GM12878 (cell line): ENCODE results near the gene CCDC61. TPM values are rescaled to one million over a fixed set of nuclear protein-coding genes. Genes with fewer than 3 reads are reported as not detected.

Experiments
- ATAC-seq: fragments of 200-7000 bp; cut with Tn5 transposase; 3 replicates; pipeline ENCODE4 v1.9.1; 2020; ENCODE audit warnings: mild to moderate bottlenecking, moderate library complexity
- BruUV-seq: library from RNA; stranded (reverse); fragments of 400-500 nt; replicated peaks from 2 replicates; lab custom pipeline; 2021; lab: Mats Ljungman, UMichigan
- CTCF ChIA-PET: fragments of 300-600 bp; sonication (Branson Sonifier 250); formaldehyde crosslinking; extraction: SDS; loops from one replicate; lab custom pipeline; 2021; ENCODE audit warnings: inconsistent platforms; lab: Yijun Ruan, JAX
- POLR2A ChIA-PET: fragments of 350-600 bp; formaldehyde crosslinking; extraction: SDS; loops from one replicate; lab custom pipeline; 2021; ENCODE audit warnings: inconsistent platforms; lab: Charles Lee
- RAD21 ChIA-PET: fragments of 300-600 bp; sonication (Branson Sonifier 250); formaldehyde crosslinking; loops from one replicate; lab custom pipeline; 2023; ENCODE audit warnings: antibody characterized with exemption; ENCODE audit not compliant: unreplicated experiment; lab: Charles Lee
- SMC1A ChIA-PET: fragments of 300-600 bp; sonication (Branson Sonifier 250); formaldehyde crosslinking; loops from one replicate; lab custom pipeline; 2023; ENCODE audit not compliant: unreplicated experiment, uncharacterized antibody; lab: Charles Lee
- DNase-seq: peaks from one replicate; pipeline ENCODE4 v3.0.0-alpha.2; 2011; ENCODE audit warnings: low read depth, low spot score
- FAIRE-seq: peaks from 3 replicates; lab custom pipeline; 2011; peaks lifted over from hg19 to GRCh38; lab: Jason Lieb, UNC
- H2AFZ ChIP-seq: 2 replicates; pipeline ENCODE4 v1.6.0; 2011; ENCODE audit warnings: low read depth, low read length, control low read depth; ENCODE audit not compliant: control insufficient read depth
- H3K27ac ChIP-seq: 2 replicates; pipeline ENCODE4 v1.5.1; 2011; ENCODE audit warnings: control low read depth; ENCODE audit not compliant: control insufficient read depth, insufficient read depth
- H3K27me3 ChIP-seq, 2 experiments: replicated peaks in 1 of 2; 2 replicates each; pipeline versions ENCODE4 v1.6.0 to v1.6.1; 2011; ENCODE audit warnings: low read length in 1 of 2; ENCODE audit not compliant: control insufficient read depth in 2 of 2, insufficient read depth in 2 of 2
- H3K36me3 ChIP-seq, 2 experiments: 2 replicates each; pipeline ENCODE4 v1.5.1; 2011; ENCODE audit warnings: low read length in 1 of 2; ENCODE audit not compliant: control insufficient read depth in 2 of 2, insufficient read depth in 2 of 2
- H3K4me1 ChIP-seq: 2 replicates; pipeline ENCODE4 v1.6.1; 2011; ENCODE audit warnings: mild to moderate bottlenecking, low read length, moderate library complexity, mixed read lengths; ENCODE audit not compliant: control insufficient read depth, insufficient read depth
- H3K4me2 ChIP-seq: 2 replicates; pipeline ENCODE4 v1.6.0; 2011; ENCODE audit warnings: control low read depth; ENCODE audit not compliant: control insufficient read depth, insufficient read depth
- H3K4me3 ChIP-seq: fragments of 200-600 bp; sonication (generic); 2 replicates; pipeline ENCODE4 v1.5.1; 2016
- H3K79me2 ChIP-seq: 2 replicates; pipeline ENCODE4 v1.6.0; 2011; ENCODE audit warnings: low read length; ENCODE audit not compliant: control insufficient read depth, insufficient read depth
- H3K9ac ChIP-seq: 2 replicates; pipeline ENCODE4 v1.8.0; 2011; ENCODE audit warnings: low read length, control low read depth, mixed read lengths; ENCODE audit not compliant: control insufficient read depth, insufficient read depth
- H3K9me3 ChIP-seq: replicated peaks from 3 replicates; pipeline ENCODE4 v1.5.1; 2011; ENCODE audit warnings: mild to moderate bottlenecking, low read length; ENCODE audit not compliant: control insufficient read depth, insufficient read depth
- H4K20me1 ChIP-seq: 2 replicates; pipeline ENCODE4 v1.6.0; 2011; ENCODE audit not compliant: control insufficient read depth, insufficient read depth
- BMI1 ChIP-seq: fragments of 450-650 bp; IDR thresholded peaks from 2 replicates; pipeline ENCODE4 v1.6.1; 2016; ENCODE audit warnings: mild to moderate bottlenecking, moderate library complexity, borderline replicate concordance
- FOXM1 ChIP-seq: IDR thresholded peaks from 2 replicates; pipeline ENCODE4 v1.6.1; 2012; ENCODE audit warnings: low read depth, mild to moderate bottlenecking, inconsistent platforms, low read length, moderate library complexity
- IKZF1 ChIP-seq: fragments of 450-650 bp; conservative IDR thresholded peaks from 2 replicates; pipeline ENCODE4 v1.6.1; 2017; ENCODE audit warnings: antibody characterized with exemption, mild to moderate bottlenecking
- MEF2A ChIP-seq: IDR thresholded peaks from 2 replicates; pipeline ENCODE4 v1.6.1; 2011; ENCODE audit warnings: low read depth, mild to moderate bottlenecking, low read length, moderate library complexity; ENCODE audit not compliant: insufficient read depth
- NFIC ChIP-seq: IDR thresholded peaks from 2 replicates; pipeline ENCODE4 v1.6.1; 2012; ENCODE audit warnings: low read depth, mild to moderate bottlenecking, inconsistent platforms, low read length, moderate library complexity
- NR2C2 ChIP-seq: IDR thresholded peaks from 2 replicates; pipeline ENCODE4 v1.6.1; 2011; ENCODE audit warnings: borderline replicate concordance, low read depth; ENCODE audit not compliant: control insufficient read depth, insufficient read length
- RFX5 ChIP-seq: IDR thresholded peaks from 2 replicates; pipeline ENCODE4 v1.6.1; 2011; ENCODE audit warnings: low read depth, low read length, improper control_type of control experiment
- SMAD5 ChIP-seq: IDR thresholded peaks from 2 replicates; pipeline ENCODE4 v1.6.1; 2016; ENCODE audit warnings: antibody characterized with exemption, low read depth
- SMC3 ChIP-seq: IDR thresholded peaks from 2 replicates; pipeline ENCODE4 v1.6.1; 2011; ENCODE audit warnings: low read length, improper control_type of control experiment, borderline replicate concordance
- TCF12 ChIP-seq: IDR thresholded peaks from 2 replicates; pipeline ENCODE4 v1.6.1; 2011; ENCODE audit warnings: low read depth, mild to moderate bottlenecking, low read length
- WGBS: methylation state at CpG from one replicate; pipeline ENCODE4 v1.1.6; 2016; ENCODE audit warnings: low lambda C conversion rate; ENCODE audit not compliant: insufficient replicate concordance, insufficient coverage; ENCODE audit errors: missing lambda C conversion rate; 5-methylcytosine and 5-hydroxymethylcytosine counted together
- in situ Hi-C: fragments of 300-500 bp; cut with MboI; formaldehyde crosslinking; loops from 9 replicates; pipeline ENCODE4 v1.14.3; 2018; ENCODE audit warnings: mixed read lengths
- intact Hi-C: fragments of 100-400 bp; cut with micrococcal nuclease; formaldehyde crosslinking; loops from one replicate; pipeline ENCODE4 v1.14.2; 2022; ENCODE audit not compliant: unreplicated experiment
- polyA plus RNA-seq, 11 experiments: library from polyadenylated mRNA; depleted of rRNA in 4 of 11; unstranded in 6 of 11; stranded (reverse) in 5 of 11; fragments of >200 nt; fragmentation: Nextera tagmentation in 4 of 11; fragmentation: Illumina TruSeq in 1 of 11; extraction: Ambion mirVana in 4 of 11; extraction: Trizol in 1 of 11; gene quantifications; 1 replicate in 1 of 11; 2 replicates in 10 of 11; pipeline versions ENCODE4 v1.2.1 to v1.2.3, GENCODE V29; 2011 to 2016; ENCODE audit warnings: inconsistent platforms in 2 of 11, missing spikeins in 2 of 11, low read depth in 1 of 11
- total RNA-seq, 4 experiments: library from RNA; depleted of rRNA in 3 of 4; stranded (reverse); fragments of >200 nt in 3 of 4; fragmentation: Illumina TruSeq in 1 of 4; extraction: Trizol in 1 of 4; gene quantifications; 2 replicates each; pipeline versions ENCODE4 v1.2.1 to v1.2.3, GENCODE V29; 2013 to 2021
- TF ChIP-seq, protein P1 (sequence below): fragments of 450-650 bp; formaldehyde crosslinking; IDR thresholded peaks from 2 replicates; pipeline ENCODE4 v1.4.0; 2022; ENCODE audit warnings: mild to moderate bottlenecking, moderate library complexity
- TF ChIP-seq, protein P2 (sequence below): fragments of 450-650 bp; IDR thresholded peaks from 2 replicates; pipeline ENCODE4 v1.6.1; 2014; ENCODE audit warnings: mild to moderate bottlenecking
- TF ChIP-seq, protein P3 (sequence below): IDR thresholded peaks from 2 replicates; pipeline ENCODE4 v1.6.1; 2011; ENCODE audit warnings: borderline replicate concordance, low read depth, mild to moderate bottlenecking, moderate library complexity, mixed read lengths, low read length; ENCODE audit not compliant: insufficient read depth; ENCODE audit errors: extremely low read length
- TF ChIP-seq, protein P4 (sequence below): IDR thresholded peaks from 2 replicates; pipeline ENCODE4 v1.6.1; 2012; ENCODE audit warnings: low read depth, low read length, improper control_type of control experiment
- TF ChIP-seq, protein P5 (sequence below): fragments of 450-650 bp; IDR thresholded peaks from 2 replicates; pipeline ENCODE4 v1.6.1; 2017; ENCODE audit warnings: mild to moderate bottlenecking, low read depth, inconsistent platforms; ENCODE audit not compliant: poor library complexity, severe bottlenecking

CCDC61 gene
- total and polyA plus RNA-seq, 10 of the 15 experiments (the other 5 are each of a cell fraction or from before 2014, with no cell fraction given), result 0.27 to 27.1 (median 8.7) TPM

DNA sequence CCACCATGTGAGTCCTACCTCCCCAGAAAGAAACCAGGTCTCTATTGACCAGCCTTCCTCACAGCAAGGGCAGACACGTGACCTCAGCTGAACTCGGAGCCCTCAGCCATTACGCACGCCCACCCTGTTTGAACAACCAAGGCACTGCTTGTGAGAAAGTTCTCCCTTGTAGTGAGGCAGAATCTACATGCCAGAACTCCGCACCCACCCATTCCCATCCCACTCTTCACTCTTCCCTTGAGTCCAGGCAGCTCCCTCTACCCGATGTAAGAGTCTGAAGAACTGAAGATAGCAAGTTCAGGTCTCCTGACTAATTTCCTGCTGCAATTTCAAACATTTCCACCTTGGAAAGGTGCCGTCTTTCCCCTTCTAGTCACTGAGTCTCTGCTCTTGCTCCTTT, 28.0 kb upstream of the CCDC61 start (continued):
- TF ChIP-seq, protein P1, sequence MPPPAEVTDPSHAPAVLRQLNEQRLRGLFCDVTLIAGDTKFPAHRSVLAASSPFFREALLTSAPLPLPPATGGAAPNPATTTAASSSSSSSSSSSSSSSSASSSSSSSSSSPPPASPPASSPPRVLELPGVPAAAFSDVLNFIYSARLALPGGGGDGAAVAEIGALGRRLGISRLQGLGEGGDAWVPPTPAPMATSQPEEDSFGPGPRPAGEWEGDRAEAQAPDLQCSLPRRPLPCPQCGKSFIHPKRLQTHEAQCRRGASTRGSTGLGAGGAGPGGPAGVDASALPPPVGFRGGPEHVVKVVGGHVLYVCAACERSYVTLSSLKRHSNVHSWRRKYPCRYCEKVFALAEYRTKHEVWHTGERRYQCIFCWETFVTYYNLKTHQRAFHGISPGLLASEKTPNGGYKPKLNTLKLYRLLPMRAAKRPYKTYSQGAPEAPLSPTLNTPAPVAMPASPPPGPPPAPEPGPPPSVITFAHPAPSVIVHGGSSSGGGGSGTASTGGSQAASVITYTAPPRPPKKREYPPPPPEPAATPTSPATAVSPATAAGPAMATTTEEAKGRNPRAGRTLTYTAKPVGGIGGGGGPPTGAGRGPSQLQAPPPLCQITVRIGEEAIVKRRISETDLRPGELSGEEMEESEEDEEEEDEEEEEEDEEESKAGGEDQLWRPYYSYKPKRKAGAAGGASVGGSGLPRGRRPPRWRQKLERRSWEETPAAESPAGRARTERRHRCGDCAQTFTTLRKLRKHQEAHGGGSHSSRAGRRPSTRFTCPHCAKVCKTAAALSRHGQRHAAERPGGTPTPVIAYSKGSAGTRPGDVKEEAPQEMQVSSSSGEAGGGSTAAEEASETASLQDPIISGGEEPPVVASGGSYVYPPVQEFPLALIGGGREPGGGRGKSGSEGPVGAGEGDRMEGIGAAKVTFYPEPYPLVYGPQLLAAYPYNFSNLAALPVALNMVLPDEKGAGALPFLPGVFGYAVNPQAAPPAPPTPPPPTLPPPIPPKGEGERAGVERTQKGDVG (CRISPR knock-in tag), result no peak
- no peak for TF ChIP-seq FOXM1
- TF ChIP-seq, protein P2, sequence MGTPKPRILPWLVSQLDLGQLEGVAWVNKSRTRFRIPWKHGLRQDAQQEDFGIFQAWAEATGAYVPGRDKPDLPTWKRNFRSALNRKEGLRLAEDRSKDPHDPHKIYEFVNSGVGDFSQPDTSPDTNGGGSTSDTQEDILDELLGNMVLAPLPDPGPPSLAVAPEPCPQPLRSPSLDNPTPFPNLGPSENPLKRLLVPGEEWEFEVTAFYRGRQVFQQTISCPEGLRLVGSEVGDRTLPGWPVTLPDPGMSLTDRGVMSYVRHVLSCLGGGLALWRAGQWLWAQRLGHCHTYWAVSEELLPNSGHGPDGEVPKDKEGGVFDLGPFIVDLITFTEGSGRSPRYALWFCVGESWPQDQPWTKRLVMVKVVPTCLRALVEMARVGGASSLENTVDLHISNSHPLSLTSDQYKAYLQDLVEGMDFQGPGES, result no peak
- TF ChIP-seq, all 136 proteins: peak for 0

DNA sequence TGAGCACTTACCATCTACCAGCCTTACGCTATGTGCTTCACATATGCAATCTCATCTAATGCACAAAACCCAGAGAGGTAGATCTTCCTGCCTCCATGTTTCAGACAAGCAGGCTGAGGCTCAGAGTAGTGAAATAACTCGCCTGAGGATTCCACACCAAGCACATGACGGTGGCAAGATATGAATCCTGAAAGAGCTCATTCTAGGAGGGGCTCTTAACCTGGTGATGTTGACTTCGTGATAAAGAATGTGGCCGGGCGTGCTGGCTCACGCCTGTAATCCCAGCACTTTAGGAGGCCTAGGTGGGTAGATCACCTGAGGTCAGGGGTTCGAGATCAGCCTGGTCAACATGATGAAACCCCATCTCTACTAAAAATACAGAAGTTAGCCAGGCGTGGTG, 26.6 kb upstream of the CCDC61 start:
- Histone ChIP-seq H3K9me3 (no peaks in the 10 kb centered on the region), H3K4me2 (no peak overlapping the region), H3K4me1 (no peaks in the 10 kb centered on the region), H3K9ac (no peak overlapping the region), H3K79me2 (no peaks in the 10 kb centered on the region), H3K27me3 (peaks cover 0 to 11% of the 10 kb centered on the region in 2 experiments; a peak in 2 of 4 replicates), H3K4me3 (no peak overlapping the region), H3K36me3 (no peaks in the 10 kb centered on the region), H3K27ac (no peak overlapping the region), H2AFZ (no peak overlapping the region), H4K20me1 (no peaks in the 10 kb centered on the region)
- CTCF ChIA-PET, result no interaction called here
- intact Hi-C loops (no loop called here), in situ Hi-C loops (no loop called here)
- RAD21 ChIA-PET, result no interaction called here
- SMC1A ChIA-PET, result no interaction called here
- DNase-seq (no peak), ATAC-seq (no peak), FAIRE-seq (no peak)
- WGBS, result 17% methylated on average over 9 of the region's 9 CpGs
- POLR2A ChIA-PET, result no interaction called here
- TF ChIP-seq SMAD5, result no peak
- no peak for TF ChIP-seq NR2C2
- TF ChIP-seq SMC3, result no peak
- no peak for TF ChIP-seq IKZF1
- no peak for TF ChIP-seq MEF2A
- TF ChIP-seq, protein P3, sequence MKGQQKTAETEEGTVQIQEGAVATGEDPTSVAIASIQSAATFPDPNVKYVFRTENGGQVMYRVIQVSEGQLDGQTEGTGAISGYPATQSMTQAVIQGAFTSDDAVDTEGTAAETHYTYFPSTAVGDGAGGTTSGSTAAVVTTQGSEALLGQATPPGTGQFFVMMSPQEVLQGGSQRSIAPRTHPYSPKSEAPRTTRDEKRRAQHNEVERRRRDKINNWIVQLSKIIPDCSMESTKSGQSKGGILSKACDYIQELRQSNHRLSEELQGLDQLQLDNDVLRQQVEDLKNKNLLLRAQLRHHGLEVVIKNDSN, result no peak
- TF ChIP-seq RFX5, result no peak
- no peak for TF ChIP-seq TCF12
- TF ChIP-seq, protein P4, sequence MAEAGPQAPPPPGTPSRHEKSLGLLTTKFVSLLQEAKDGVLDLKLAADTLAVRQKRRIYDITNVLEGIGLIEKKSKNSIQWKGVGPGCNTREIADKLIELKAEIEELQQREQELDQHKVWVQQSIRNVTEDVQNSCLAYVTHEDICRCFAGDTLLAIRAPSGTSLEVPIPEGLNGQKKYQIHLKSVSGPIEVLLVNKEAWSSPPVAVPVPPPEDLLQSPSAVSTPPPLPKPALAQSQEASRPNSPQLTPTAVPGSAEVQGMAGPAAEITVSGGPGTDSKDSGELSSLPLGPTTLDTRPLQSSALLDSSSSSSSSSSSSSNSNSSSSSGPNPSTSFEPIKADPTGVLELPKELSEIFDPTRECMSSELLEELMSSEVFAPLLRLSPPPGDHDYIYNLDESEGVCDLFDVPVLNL, result no peak
- TF ChIP-seq BMI1, result no peak
- TF ChIP-seq, protein P5, sequence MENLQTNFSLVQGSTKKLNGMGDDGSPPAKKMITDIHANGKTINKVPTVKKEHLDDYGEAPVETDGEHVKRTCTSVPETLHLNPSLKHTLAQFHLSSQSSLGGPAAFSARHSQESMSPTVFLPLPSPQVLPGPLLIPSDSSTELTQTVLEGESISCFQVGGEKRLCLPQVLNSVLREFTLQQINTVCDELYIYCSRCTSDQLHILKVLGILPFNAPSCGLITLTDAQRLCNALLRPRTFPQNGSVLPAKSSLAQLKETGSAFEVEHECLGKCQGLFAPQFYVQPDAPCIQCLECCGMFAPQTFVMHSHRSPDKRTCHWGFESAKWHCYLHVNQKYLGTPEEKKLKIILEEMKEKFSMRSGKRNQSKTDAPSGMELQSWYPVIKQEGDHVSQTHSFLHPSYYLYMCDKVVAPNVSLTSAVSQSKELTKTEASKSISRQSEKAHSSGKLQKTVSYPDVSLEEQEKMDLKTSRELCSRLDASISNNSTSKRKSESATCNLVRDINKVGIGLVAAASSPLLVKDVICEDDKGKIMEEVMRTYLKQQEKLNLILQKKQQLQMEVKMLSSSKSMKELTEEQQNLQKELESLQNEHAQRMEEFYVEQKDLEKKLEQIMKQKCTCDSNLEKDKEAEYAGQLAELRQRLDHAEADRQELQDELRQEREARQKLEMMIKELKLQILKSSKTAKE, result no peak
- TF ChIP-seq NFIC, result no peak
- no TSS peak for BruUV-seq
